HFFc6 (cell line): ENCODE data around the gene NGRN. TPM values are rescaled to one million over a fixed set of nuclear protein-coding genes. Genes with fewer than 3 reads are reported as not detected.
"Not testable (repeated sequence)": the region's sequence is repeated elsewhere in the genome, so short reads cannot be mapped to it uniquely, and the experiment has no call there.

ENCODE experiments used
- DNase-seq: peaks from one replicate; pipeline ENCODE4 v3.0.0-alpha.2; 2018
- H3K27ac Mint-ChIP-seq: 2 replicates; pipeline ENCODE4 v1.8.0; 2020; ENCODE audit warnings: mild to moderate bottlenecking, mixed read lengths
- H3K27me3 Mint-ChIP-seq: 2 replicates; pipeline ENCODE4 v1.8.0; 2021; ENCODE audit warnings: mild to moderate bottlenecking, moderate library complexity, mixed read lengths; ENCODE audit not compliant: insufficient read depth
- H3K36me3 Mint-ChIP-seq: 2 replicates; pipeline ENCODE4 v1.8.0; 2021; ENCODE audit warnings: low read depth, mixed read lengths
- H3K4me1 Mint-ChIP-seq: 2 replicates; pipeline ENCODE4 v1.8.0; 2020; ENCODE audit warnings: low read depth, mixed read lengths
- H3K4me3 Mint-ChIP-seq: 2 replicates; pipeline ENCODE4 v1.8.0; 2020; ENCODE audit warnings: mild to moderate bottlenecking, moderate library complexity, mixed read lengths
- H3K9me3 Mint-ChIP-seq: 2 replicates; pipeline ENCODE4 v1.8.0; 2020; ENCODE audit warnings: mild to moderate bottlenecking, mixed read lengths
- CTCF ChIP-seq: fragments of 200-600 bp; sonication (generic); IDR thresholded peaks from 2 replicates; pipeline ENCODE4 v1.5.0; 2021; ENCODE audit warnings: antibody characterized with exemption, mild to moderate bottlenecking
- total RNA-seq, 6 experiments: library from RNA; stranded (reverse); fragmentation: NEBNext Ultra II Directional; extraction: Animal tissue kit (Norgen Biotek cat#: 25700); gene quantifications; 2 replicates in 1 of 6; 3 replicates in 5 of 6; pipeline ENCODE4 v1.2.3, GENCODE V29; 2021

Gene NGRN
- total RNA-seq, 6 experiments from 2014 or later: 81.3 to 105 (median 83.2) TPM

DNA sequence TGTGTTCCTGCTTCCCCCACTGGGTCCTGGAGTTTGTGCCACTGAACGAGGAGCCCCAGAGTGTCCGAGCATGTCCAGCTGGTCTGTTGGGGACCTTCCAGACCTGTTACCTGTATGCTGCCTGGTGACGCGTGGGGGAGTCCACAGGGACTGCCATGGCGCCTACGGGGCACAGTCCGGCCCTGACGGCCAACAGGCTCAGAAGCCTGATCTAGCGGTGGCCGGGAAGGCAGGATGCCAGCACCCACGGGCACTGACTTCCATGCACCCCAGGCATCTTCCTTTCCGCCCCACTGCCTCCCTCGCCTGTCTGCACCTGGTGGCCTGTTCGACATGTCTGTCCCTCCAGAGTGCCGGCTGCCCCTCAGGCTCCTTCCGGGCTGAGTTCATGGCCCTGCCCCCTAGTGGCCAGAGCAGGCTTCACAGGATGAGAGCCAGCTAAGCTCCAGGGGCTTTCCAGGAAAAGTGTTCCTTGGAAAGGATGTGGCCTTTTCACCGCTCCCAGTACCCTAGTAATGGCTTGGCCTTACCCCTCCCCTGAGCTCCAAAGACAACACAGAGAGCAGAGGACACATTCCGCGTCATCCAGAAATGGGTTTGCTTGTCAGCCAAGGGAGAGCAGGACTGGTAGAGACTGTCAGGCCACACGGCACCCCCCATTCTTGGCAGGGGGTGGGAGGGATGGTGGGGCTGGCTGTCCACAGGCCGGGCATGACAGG, 35.7 kb downstream of the NGRN start:
- Mint-ChIP-seq H3K27me3 (no peaks in the 10 kb centered on the region; the same call in 1 of the 2 replicates), H3K4me3 (no peak overlapping the region), H3K4me1 (peaks cover 16% of the 10 kb centered on the region), H3K36me3 (no peaks in the 10 kb centered on the region), H3K9me3 (no peaks in the 10 kb centered on the region), H3K27ac (no peak overlapping the region)
- DNase-seq: peak; percentile 10
- peak; percentile 92 for TF ChIP-seq CTCF

- H3K4me3 Mint-ChIP-seq: no peak overlapping the region
- no peak overlapping the region for H3K27ac Mint-ChIP-seq
- DNase-seq: no peak
- no peaks in the 10 kb centered on the region for H3K36me3 Mint-ChIP-seq
- no peaks in the 10 kb centered on the region; the same call in 1 of the 2 replicates for H3K27me3 Mint-ChIP-seq
- H3K9me3 Mint-ChIP-seq: no peaks in the 10 kb centered on the region
- peaks cover 20% of the 10 kb centered on the region for H3K4me1 Mint-ChIP-seq
- no peak for TF ChIP-seq CTCF
Measured at GRCh38 chr15:90301707-90302300, 36.3 kb downstream of the NGRN start.

DNA sequence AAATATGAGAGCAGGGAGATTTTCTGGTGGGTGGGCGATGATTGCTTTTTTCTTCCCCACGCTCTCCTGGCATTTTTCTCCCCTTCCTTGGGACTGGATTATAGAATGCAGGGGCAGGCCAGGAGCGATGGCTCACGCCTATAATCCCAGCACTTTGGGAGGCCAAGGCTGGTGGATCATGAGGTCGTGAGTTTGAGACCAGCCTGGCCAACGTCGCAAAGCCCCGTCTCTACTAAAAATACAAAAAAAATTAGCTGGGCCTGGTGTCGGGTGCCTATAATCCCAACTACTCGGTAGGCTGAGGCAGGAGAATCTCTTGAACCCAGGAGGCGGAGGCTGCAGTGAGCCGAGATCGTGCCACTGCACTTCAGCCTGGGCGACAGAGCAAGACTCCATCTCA, 39.9 kb downstream of the NGRN start:
- DNase-seq, H3K4me3 Mint-ChIP-seq, H3K27me3 Mint-ChIP-seq, H3K27ac Mint-ChIP-seq, H3K36me3 Mint-ChIP-seq, H3K9me3 Mint-ChIP-seq: not testable (repeated sequence)
- peaks cover 20% of the 10 kb centered on the region for H3K4me1 Mint-ChIP-seq

- DNase-seq: no peak
- no peak for TF ChIP-seq CTCF
Measured at GRCh38 chr15:90305932-90306331, 40.5 kb downstream of the NGRN start.

DNA sequence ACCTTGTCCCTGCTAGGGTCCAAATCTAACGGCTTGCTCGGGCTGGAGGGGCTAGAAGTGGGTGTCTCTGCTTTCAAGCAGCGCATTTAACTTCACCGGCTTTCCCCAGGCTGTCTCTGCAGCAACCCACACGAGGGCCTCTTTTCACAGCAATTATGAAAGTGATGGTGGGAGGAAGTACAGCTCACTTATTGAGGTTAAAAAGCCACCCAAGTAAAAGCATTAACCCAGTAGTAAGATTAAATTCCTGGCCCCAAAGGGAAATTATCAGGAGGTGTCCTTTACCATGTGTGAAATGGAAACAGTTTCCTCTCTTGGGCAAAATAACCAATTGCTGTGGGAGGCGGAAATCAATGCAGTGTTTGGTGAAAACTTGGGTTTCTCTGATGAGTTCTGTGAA, 41.1 kb downstream of the NGRN start:
- DNase-seq: no peak
- Mint-ChIP-seq H3K9me3 (no peaks in the 10 kb centered on the region), H3K27me3 (peaks cover 2% of the 10 kb centered on the region; the same call in 1 of the 2 replicates), H3K27ac (no peak overlapping the region), H3K36me3 (no peaks in the 10 kb centered on the region), H3K4me1 (peaks cover 13% of the 10 kb centered on the region), H3K4me3 (no peak overlapping the region)
- TF ChIP-seq CTCF: no peak

More at GRCh38 chr15:90305932-90306331, 40.5 kb downstream of the NGRN start:
- peaks cover 2% of the 10 kb centered on the region; the same call in 1 of the 2 replicates for H3K27me3 Mint-ChIP-seq
- H3K27ac Mint-ChIP-seq: no peak overlapping the region
- no peaks in the 10 kb centered on the region for H3K36me3 Mint-ChIP-seq
- H3K9me3 Mint-ChIP-seq: no peaks in the 10 kb centered on the region
- peaks cover 19% of the 10 kb centered on the region for H3K4me1 Mint-ChIP-seq
- H3K4me3 Mint-ChIP-seq: no peak overlapping the region

- no peak overlapping the region for H3K4me3 Mint-ChIP-seq
- H3K27me3 Mint-ChIP-seq: peaks cover 2% of the 10 kb centered on the region; the same call in 1 of the 2 replicates
- TF ChIP-seq CTCF: no peak
- DNase-seq: no peak
- H3K36me3 Mint-ChIP-seq: no peaks in the 10 kb centered on the region
- no peaks in the 10 kb centered on the region for H3K9me3 Mint-ChIP-seq
- H3K27ac Mint-ChIP-seq: no peak overlapping the region
- peaks cover 7% of the 10 kb centered on the region for H3K4me1 Mint-ChIP-seq
Measured at GRCh38 chr15:90307661-90308060, 42.2 kb downstream of the NGRN start.
